HG03097 (cell line): ENCODE data around the gene FRY.

Source experiments
- ATAC-seq: cut with Tn5 transposase; IDR thresholded peaks from one replicate; pipeline ENCODE4 v1.9.1; 2021; ENCODE audit not compliant: unreplicated experiment, low FRiP score

The FRY gene

GRCh38 chr13:32016119-32016518 is 15.5 kb upstream of the FRY start:
- no peak for ATAC-seq

GRCh38 chr13:32016631-32017030 is 14.9 kb upstream of the FRY start:
- no peak for ATAC-seq

- ATAC-seq, result no peak
Measured at GRCh38 chr13:32017474-32017873, 14.1 kb upstream of the FRY start.

DNA sequence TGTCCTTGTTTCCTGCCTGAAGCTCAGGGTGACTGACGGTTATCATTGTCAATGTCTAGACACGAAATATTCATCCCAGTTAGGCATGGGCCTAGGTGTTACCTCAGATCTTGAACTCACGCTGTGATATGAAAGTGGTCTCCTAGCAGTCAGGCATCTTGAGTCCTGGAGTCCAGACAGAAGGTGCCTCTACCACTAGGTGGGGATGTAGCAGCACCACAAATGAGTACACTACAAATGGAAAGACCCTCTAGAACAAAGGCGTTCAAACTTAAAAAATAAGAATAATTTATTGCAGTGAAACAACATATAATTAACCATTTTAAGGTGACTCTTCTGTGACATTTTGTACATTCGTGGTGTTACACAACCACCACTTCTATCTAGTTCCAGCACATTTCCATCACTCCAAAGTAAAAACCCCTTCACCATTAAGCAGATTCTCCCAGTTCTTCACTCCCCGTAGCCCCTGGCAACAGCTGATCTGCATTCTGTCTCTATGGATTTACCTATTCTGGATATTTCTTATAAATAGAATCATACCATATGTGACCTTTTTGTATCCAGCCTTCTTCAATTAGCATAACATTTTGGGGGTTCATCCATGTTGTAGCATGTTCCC is 11.9 kb upstream of the FRY start:
- ATAC-seq, result no peak

DNA sequence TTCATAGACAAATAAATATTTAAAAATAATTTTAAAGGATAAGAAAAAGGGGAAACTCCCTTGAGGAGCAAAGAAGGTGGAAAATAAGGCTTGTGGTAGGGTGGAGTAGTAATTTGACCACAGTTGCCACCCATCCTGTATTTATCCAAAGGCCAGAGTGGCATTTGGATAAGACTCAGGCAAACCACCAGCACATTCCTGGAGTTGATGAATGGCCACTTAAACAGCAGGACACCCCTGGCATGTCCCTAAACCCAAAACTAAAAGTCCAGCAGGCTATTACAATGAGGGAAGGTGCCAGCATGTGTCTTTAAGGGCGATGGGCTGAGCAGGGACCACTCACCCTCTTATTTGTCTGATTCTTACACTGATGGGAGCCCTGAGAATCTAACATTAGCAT is 9.8 kb upstream of the FRY start:
- no peak for ATAC-seq

DNA sequence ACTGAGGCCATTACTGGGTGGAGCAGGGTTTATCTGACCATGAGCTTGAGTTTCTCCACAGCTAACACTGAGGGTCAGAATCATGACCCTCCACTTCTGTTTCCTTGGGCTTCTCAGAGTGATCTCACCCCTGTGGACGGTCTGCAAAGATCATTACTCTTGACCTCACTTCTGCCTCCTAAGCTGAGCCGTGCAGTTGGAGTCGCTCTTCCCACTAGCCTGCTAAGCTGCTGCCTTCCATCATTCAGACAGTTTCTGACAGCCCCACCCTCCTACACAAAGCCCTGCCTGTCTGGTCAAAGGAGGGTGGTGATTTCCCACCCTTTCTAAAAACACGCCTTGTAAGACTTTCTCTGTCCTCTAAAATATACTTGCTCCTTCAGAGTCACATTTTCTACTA is 9.3 kb upstream of the FRY start:
- ATAC-seq, result no peak

DNA sequence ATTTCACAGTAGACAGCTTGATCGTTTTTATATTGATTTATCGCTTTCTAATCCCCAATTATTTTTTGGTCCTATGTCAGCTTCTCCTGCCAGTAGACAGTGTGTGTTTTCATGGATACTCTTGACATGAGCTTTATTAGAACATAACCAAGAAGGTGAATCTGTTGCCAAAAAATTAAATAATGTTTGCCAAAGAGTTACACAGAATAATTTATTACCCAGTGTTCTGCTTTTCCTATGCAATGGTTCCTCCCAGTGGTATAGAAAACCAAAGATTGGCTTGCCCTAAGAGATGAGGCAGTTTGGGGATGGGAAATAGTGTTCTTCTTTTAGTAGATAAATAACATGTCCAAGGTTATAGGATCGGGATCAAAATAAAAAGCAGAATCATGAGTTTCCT is 8.5 kb upstream of the FRY start:
- ATAC-seq, result no peak

- ATAC-seq, result no peak
Measured at GRCh38 chr13:32023698-32024097, 7.9 kb upstream of the FRY start.

DNA sequence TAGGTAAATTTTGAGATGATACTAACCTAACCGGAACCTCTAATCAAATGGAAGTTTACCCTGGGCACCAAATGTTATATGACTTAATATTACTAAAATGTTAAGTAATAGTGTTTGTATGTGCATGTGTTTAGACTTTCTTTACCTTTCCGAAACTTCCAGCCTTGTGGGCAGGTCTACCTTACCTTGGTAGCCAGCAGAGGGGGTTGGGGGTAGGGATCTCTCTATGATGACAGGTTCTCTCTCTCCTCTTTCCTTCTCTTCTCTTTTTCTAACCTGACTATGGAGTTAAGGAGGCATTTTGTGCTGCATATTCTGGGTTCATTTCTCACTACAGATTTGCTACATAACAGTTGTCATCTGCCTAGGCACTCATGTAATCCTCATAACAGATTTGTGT is 6.8 kb upstream of the FRY start:
- ATAC-seq, result no peak

GRCh38 chr13:32025730-32026129 is 5.8 kb upstream of the FRY start:
- ATAC-seq, result no peak

DNA sequence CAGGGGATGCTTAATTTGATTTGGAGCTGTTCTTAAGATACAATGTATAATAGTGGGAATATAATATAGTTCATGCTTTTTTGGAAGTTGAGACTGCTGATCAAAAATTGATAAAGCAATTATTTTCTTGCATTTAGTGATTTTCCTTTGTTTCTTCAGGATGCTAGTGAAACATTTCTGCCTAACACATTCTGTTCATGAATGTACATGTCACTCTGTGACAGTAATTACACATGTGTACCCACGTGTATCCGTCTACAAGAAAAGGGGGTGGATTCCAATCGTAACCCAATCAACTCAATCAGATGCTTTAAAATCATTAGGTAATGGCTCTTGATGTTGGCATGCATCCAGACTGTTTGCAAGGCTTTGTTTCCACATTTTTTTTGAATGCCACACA is 5.0 kb upstream of the FRY start:
- ATAC-seq, result no peak

GRCh38 chr13:32028711-32029110 is 2.9 kb upstream of the FRY start:
- no peak for ATAC-seq

DNA sequence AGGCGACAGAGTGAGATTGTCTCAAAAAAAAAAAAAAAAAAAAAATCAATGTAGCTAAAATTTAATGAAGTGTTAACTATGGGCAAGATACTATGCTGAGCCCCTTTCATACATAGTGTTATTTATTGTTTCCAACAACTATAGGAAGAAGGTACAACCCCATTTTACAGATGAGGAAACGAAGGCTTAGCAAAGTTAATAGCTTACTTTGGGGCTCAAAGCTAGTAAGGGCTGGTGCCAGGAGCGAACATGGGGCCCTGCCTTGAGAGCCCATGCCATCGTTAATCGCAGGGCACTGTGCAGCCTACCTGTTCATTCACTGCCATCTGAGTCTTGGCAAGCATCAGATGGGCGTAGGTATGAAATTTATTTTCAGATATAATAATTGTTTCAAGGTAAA is 1.9 kb upstream of the FRY start:
- no peak for ATAC-seq

DNA sequence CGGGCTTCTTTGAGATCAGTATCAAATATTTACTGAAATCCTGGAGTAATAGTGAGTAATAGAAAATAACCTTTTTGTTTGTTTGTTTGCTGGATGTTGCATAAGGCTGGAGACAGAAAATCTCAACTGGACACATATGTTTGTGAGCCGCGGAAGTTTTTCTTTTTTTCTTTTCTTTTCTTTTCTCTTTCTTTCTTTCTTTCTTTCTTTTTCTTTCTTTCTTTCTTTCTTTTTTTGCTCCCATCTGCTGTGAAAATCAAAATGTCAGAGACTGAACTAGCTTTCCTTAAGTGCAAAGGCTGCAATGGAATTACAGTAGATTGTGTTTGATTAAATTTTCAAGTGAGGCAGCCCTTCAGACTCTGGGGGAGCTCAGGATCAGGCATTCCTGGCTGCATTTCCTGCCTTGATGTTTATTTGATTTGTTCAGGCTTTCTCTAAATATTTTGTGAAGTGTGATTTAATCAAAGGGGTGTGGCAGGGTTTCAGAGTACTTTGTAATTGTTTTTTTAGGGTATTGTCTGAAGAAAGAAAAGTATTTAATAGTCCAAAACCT is 319 bp downstream of the FRY start:
- ATAC-seq, result no peak

DNA sequence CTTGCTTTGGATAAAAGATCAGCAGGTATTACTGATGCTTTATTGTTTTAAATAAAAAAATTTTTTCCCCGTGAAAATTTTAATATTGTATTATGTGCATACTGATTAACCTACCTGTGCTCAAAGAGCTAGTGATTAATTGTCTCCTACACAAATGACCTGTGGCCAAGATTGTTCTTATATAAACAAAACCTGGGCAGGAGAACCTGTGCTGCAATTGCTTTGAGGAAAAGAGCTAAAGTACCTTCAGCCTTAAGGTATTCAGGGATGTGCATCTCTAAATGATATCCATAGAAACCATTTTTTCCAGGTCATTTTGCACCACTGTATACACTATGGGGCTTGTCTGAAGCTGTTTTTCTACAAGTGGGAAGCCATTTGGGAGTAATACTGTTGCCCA is 1.2 kb downstream of the FRY start:
- ATAC-seq, result no peak

GRCh38 chr13:32033744-32034143 is 2.2 kb downstream of the FRY start:
- ATAC-seq, result no peak

DNA sequence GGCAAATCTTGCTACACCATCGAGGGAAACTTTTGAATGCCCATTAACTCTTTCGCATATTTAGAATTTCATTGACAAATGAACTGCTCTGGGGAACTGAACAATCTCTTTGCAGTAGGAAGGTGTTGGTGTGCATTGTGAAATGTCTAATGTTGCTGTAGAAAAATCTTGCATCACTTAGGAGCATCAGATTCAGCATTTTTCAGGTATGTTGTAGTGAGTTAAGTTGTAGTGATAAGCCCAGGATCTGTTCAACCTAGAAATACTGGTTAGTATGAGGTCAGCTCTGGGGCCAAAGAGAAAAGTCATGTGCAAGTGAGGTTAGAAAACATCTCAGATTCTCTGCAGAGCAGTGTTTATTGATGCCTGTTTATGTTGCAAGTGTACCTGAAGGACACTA is 4.1 kb downstream of the FRY start:
- ATAC-seq, result no peak

- ATAC-seq, result no peak
Measured at GRCh38 chr13:32036126-32036695, 4.6 kb downstream of the FRY start.

DNA sequence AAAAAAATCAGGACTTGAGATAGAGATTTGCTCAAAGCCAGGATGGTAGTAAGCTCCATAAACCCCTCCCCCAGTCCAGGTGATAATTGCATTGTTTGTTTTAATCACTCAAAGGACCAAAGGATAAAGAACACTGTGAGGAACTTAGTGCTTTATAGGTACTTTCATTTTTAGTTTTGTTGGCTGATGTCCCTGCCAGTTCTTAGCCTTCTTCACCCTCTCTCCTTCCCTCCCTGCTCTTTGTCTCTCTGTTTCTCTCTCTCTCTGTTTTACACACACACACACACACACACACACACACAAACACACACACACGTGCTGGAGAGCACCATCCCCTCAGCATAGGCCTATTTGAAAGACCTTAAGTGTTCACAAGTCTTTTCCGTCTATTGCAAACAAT is 5.2 kb downstream of the FRY start:
- ATAC-seq, result no peak

DNA sequence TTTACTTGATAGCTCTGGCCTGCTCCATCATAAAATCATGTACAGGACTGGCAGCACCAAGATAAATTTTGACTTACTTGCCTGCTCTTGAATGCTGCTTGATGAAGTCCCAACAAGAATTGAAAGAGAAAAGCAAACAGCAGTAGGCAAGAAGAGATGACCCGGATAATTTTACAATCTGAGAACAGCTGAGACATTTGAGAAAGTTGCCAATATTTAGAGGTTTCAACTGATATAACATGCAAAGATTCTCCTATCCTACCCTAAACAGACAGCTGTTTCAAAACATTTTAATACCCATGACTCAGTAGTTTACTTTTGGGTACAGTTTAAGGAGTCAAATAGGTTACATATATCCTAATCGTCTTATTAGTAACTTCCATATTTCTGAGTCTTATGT is 5.9 kb downstream of the FRY start:
- ATAC-seq, result no peak

- ATAC-seq, result no peak
Measured at GRCh38 chr13:32038343-32038742, 6.8 kb downstream of the FRY start.

- ATAC-seq, result no peak
Measured at GRCh38 chr13:32039056-32039455, 7.5 kb downstream of the FRY start.

- ATAC-seq, result no peak
Measured at GRCh38 chr13:32039528-32039927, 8.0 kb downstream of the FRY start.
